ENCODE results near the gene PCDHA3. TPM values are rescaled to one million over a fixed set of nuclear protein-coding genes. Genes with fewer than 3 reads are reported as not detected.
"Not testable (repeated sequence)": the region's sequence is repeated elsewhere in the genome, so short reads cannot be mapped to it uniquely, and the experiment has no call there.

PCDHA3 gene
- total and polyA plus RNA-seq, 2 experiments from 2014 or later: 0.12 to 1.1 TPM

- H3K79me2 ChIP-seq: no peaks in the 10 kb centered on the region
- no peak for DNase-seq (ENCODE audit: low spot score)
- H3K4me3 ChIP-seq: no peak overlapping the region
- H3K27me3 ChIP-seq: no peaks in the 10 kb centered on the region
- no peak overlapping the region for H3K4me2 ChIP-seq
- H4K20me1 ChIP-seq (ENCODE audit: insufficient read depth, poor library complexity, severe bottlenecking): no peaks in the 10 kb centered on the region
- H3K9me2 ChIP-seq (replicated peaks; ENCODE audit: insufficient read depth): no peaks in the 10 kb centered on the region
- no peaks in the 10 kb centered on the region for H3K36me3 ChIP-seq (replicated peaks; ENCODE audit: insufficient read depth, low read depth)
- no peak overlapping the region for H3K27ac ChIP-seq
- WGBS (ENCODE audit: low lambda C conversion rate, missing lambda C conversion rate): 86% methylated on average over 4 of the region's 4 CpGs
- TF ChIP-seq EZH2phosphoT487 (IDR thresholded peaks at IDR 0.05; ENCODE audit: low read depth, severe bottlenecking, unreplicated experiment): no peak
- no peak overlapping the region for H2AFZ ChIP-seq
- no peaks in the 10 kb centered on the region for H3K4me1 ChIP-seq (ENCODE audit: insufficient read depth)
- H3K9me3 ChIP-seq (ENCODE audit: low read depth): peaks cover 29% of the 10 kb centered on the region
These were observed 33.4 kb upstream of the PCDHA3 start for GRCh38 chr5:140767444-140767843.

- no peaks in the 10 kb centered on the region for H3K4me1 ChIP-seq (ENCODE audit: insufficient read depth)
- no peak overlapping the region for H2AFZ ChIP-seq
- H3K36me3 ChIP-seq (replicated peaks; ENCODE audit: insufficient read depth, low read depth): no peaks in the 10 kb centered on the region
- no peak overlapping the region for H3K4me3 ChIP-seq
- H3K9me3 ChIP-seq (ENCODE audit: low read depth): peaks cover 5% of the 10 kb centered on the region
- no peaks in the 10 kb centered on the region for H3K9me2 ChIP-seq (replicated peaks; ENCODE audit: insufficient read depth)
- H4K20me1 ChIP-seq (ENCODE audit: insufficient read depth, poor library complexity, severe bottlenecking): no peaks in the 10 kb centered on the region
- 84% methylated on average over 1 of the region's 1 CpG for WGBS (ENCODE audit: low lambda C conversion rate, missing lambda C conversion rate)
- TF ChIP-seq EZH2phosphoT487 (IDR thresholded peaks at IDR 0.05; ENCODE audit: low read depth, severe bottlenecking, unreplicated experiment): no peak
- no peak for TF ChIP-seq EZH2 (IDR thresholded peaks at IDR 0.05; ENCODE audit: borderline replicate concordance)
- no peak for TF ChIP-seq CTCF (IDR thresholded peaks at IDR 0.05; ENCODE audit: poor library complexity)
- H3K4me2 ChIP-seq: no peak overlapping the region
- no peaks in the 10 kb centered on the region for H3K79me2 ChIP-seq
- H3K27ac ChIP-seq: no peak overlapping the region
- H3K27me3 ChIP-seq: no peaks in the 10 kb centered on the region
- DNase-seq (ENCODE audit: low spot score): no peak
These were observed 20.3 kb upstream of the PCDHA3 start for GRCh38 chr5:140780512-140780911.

GRCh38 chr5:140785905-140786686, 14.8 kb upstream of the PCDHA3 start, which contains the start of gene PCDHA1:
PCDHA1 (plus strand) TSS chr5:140786140.
- H3K9me3 ChIP-seq (ENCODE audit: low read depth): peaks cover 5% of the 10 kb centered on the region
- TF ChIP-seq CTCF (IDR thresholded peaks at IDR 0.05; ENCODE audit: poor library complexity) (no peak), EZH2phosphoT487 (IDR thresholded peaks at IDR 0.05; ENCODE audit: low read depth, severe bottlenecking, unreplicated experiment) (no peak), EZH2 (IDR thresholded peaks at IDR 0.05; ENCODE audit: borderline replicate concordance) (no peak)
- DNase-seq (ENCODE audit: low spot score): no peak
- H2AFZ ChIP-seq: no peak within 1 kb of the TSS
- no peaks in the 10 kb centered on the region for H4K20me1 ChIP-seq (ENCODE audit: insufficient read depth, poor library complexity, severe bottlenecking)
- H3K27me3 ChIP-seq: no peaks in the 10 kb centered on the region
- H3K4me3 ChIP-seq: no peak within 1 kb of the TSS
- H3K9me2 ChIP-seq (replicated peaks; ENCODE audit: insufficient read depth): no peaks in the 10 kb centered on the region
- H3K4me1 ChIP-seq (ENCODE audit: insufficient read depth): no peaks in the 10 kb centered on the region
- no peak within 1 kb of the TSS for H3K4me2 ChIP-seq
- H3K36me3 ChIP-seq (replicated peaks; ENCODE audit: insufficient read depth, low read depth): no peaks in the 10 kb centered on the region
- no peak within 1 kb of the TSS for H3K27ac ChIP-seq
- H3K79me2 ChIP-seq: no peaks in the 10 kb centered on the region
- WGBS (ENCODE audit: low lambda C conversion rate, missing lambda C conversion rate): 88% methylated on average over 29 of the region's 29 CpGs

GRCh38 chr5:140787422-140787821, 13.4 kb upstream of the PCDHA3 start:
- not testable (repeated sequence) for H4K20me1 ChIP-seq (ENCODE audit: insufficient read depth, poor library complexity, severe bottlenecking); H2AFZ ChIP-seq; H3K27me3 ChIP-seq; H3K4me2 ChIP-seq; H3K4me1 ChIP-seq (ENCODE audit: insufficient read depth); DNase-seq (ENCODE audit: low spot score); H3K79me2 ChIP-seq; H3K9me3 ChIP-seq (ENCODE audit: low read depth); H3K27ac ChIP-seq; H3K4me3 ChIP-seq; H3K9me2 ChIP-seq (replicated peaks; ENCODE audit: insufficient read depth); H3K36me3 ChIP-seq (replicated peaks; ENCODE audit: insufficient read depth, low read depth)
- whole genome bisulfite sequencing (ENCODE audit: low lambda C conversion rate, missing lambda C conversion rate): 98% methylated on average over 44 of the region's 44 CpGs

- not testable (repeated sequence) for H3K27ac ChIP-seq; H3K27me3 ChIP-seq; H2AFZ ChIP-seq; H3K79me2 ChIP-seq; H3K9me2 ChIP-seq (replicated peaks; ENCODE audit: insufficient read depth); H4K20me1 ChIP-seq (ENCODE audit: insufficient read depth, poor library complexity, severe bottlenecking); H3K4me2 ChIP-seq; H3K36me3 ChIP-seq (replicated peaks; ENCODE audit: insufficient read depth, low read depth); H3K4me3 ChIP-seq; H3K4me1 ChIP-seq (ENCODE audit: insufficient read depth); DNase-seq (ENCODE audit: low spot score)
- H3K9me3 ChIP-seq (ENCODE audit: low read depth): peaks cover 11% of the 10 kb centered on the region
- 98% methylated on average over 61 of the region's 70 CpGs for WGBS (ENCODE audit: low lambda C conversion rate, missing lambda C conversion rate)
These were observed 12.9 kb upstream of the PCDHA3 start for GRCh38 chr5:140787849-140788504.

Data from hepatocyte (in vitro differentiated cells).